ENCODE data around the gene SAMHD1. TPM values are rescaled to one million over a fixed set of nuclear protein-coding genes. Genes with fewer than 3 reads are reported as not detected.

SAMHD1 gene
- total and polyA plus RNA-seq, 2 of the 13 experiments (the other 11 are each of a cell fraction or from before 2014, with no cell fraction given): 16.9 to 43.5 TPM

DNA sequence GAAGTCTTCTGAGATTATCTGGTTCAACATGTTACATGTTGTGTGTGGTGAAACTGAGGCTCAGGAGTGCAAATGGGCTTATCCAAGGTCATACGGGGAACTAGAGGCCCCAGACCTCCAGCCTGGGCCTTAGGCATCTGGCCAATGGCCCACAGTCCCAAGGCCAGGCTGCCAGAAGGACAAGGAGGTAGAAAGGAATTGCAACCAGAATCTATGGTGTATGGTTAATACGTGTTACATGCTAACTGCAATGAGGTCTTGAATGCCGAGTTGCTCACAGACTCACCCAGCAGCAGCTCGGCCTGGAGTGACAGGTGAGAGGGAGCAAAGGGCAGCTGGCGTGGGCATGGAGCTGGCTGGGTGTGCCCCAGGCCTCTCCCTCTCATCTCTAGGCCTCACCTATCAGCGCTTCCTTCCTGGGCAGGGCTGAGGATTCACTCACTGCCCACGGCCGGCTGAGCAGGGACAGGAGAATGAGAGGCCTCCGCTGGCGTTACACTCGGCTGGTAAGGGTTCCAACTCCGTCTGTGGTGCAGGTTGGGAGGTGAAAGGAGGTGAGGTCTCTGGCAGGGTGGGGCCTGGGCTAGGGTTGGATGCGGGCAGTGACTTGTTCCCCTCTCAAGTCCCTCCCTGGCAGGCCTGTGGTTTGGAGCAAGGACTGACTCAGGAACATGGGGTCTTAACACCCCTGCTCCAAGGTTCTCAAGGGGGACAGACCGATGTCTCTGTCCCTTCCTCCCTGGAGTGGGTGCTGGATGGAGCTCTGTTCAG is 75.6 kb downstream of the SAMHD1 start, which contains the start of gene TLDC2 (continued):
- TF ChIP-seq, protein P1, sequence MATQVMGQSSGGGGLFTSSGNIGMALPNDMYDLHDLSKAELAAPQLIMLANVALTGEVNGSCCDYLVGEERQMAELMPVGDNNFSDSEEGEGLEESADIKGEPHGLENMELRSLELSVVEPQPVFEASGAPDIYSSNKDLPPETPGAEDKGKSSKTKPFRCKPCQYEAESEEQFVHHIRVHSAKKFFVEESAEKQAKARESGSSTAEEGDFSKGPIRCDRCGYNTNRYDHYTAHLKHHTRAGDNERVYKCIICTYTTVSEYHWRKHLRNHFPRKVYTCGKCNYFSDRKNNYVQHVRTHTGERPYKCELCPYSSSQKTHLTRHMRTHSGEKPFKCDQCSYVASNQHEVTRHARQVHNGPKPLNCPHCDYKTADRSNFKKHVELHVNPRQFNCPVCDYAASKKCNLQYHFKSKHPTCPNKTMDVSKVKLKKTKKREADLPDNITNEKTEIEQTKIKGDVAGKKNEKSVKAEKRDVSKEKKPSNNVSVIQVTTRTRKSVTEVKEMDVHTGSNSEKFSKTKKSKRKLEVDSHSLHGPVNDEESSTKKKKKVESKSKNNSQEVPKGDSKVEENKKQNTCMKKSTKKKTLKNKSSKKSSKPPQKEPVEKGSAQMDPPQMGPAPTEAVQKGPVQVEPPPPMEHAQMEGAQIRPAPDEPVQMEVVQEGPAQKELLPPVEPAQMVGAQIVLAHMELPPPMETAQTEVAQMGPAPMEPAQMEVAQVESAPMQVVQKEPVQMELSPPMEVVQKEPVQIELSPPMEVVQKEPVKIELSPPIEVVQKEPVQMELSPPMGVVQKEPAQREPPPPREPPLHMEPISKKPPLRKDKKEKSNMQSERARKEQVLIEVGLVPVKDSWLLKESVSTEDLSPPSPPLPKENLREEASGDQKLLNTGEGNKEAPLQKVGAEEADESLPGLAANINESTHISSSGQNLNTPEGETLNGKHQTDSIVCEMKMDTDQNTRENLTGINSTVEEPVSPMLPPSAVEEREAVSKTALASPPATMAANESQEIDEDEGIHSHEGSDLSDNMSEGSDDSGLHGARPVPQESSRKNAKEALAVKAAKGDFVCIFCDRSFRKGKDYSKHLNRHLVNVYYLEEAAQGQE (IDR thresholded peaks at IDR 0.05; ENCODE audit: borderline replicate concordance in 1 of 2, low read depth in 1 of 2, low read length in 2 of 2): no peak
- TF ChIP-seq ZNF143 (CRISPR knock-in tag; IDR thresholded peaks at IDR 0.05) (no peak), SAFB2 (CRISPR knock-in tag; IDR thresholded peaks at IDR 0.05; ENCODE audit: borderline replicate concordance, low read depth) (peak; percentile 87), ZNF761 (CRISPR knock-in tag; conservative IDR thresholded peaks at IDR 0.05) (peak; percentile 69), HOXD1 (CRISPR knock-in tag; IDR thresholded peaks at IDR 0.05) (0 out of 2 replicates have a peak, but pooled peaks have one; percentile 39), POLR2AphosphoS5 (IDR thresholded peaks at IDR 0.05; ENCODE audit: low read depth, low read length) (peak; percentile 44; the same call in 1 of the 2 replicates), ZNF629 (CRISPR knock-in tag; conservative IDR thresholded peaks at IDR 0.05) (no peak; the same call in 1 of the 2 replicates), ZNF766 (CRISPR knock-in tag; IDR thresholded peaks at IDR 0.05; ENCODE audit: borderline replicate concordance) (no peak; the same call in 1 of the 2 replicates), ZBTB7B (CRISPR knock-in tag; IDR thresholded peaks at IDR 0.05) (peak; percentile 19; the same call in 1 of the 2 replicates), SOX6 (IDR thresholded peaks at IDR 0.05) (no peak), SOX6 (CRISPR knock-in tag; IDR thresholded peaks at IDR 0.05) (0 out of 2 replicates have a peak, but pooled peaks have one; percentile 56), KDM2A (CRISPR knock-in tag; IDR thresholded peaks at IDR 0.05; ENCODE audit: borderline replicate concordance, low read depth) (peak; percentile 38; the same call in 1 of the 2 replicates), ELF3 (CRISPR knock-in tag; IDR thresholded peaks at IDR 0.05) (peak; percentile 16; the same call in 1 of the 2 replicates), FIP1L1 (IDR thresholded peaks at IDR 0.05; ENCODE audit: borderline replicate concordance, insufficient read depth, low read depth, low read length) (no peak), RNF2 (conservative IDR thresholded peaks at IDR 0.05; ENCODE audit: low read depth) (peak; percentile 26; the same call in 1 of the 2 replicates)
- TF ChIP-seq, protein P2, sequence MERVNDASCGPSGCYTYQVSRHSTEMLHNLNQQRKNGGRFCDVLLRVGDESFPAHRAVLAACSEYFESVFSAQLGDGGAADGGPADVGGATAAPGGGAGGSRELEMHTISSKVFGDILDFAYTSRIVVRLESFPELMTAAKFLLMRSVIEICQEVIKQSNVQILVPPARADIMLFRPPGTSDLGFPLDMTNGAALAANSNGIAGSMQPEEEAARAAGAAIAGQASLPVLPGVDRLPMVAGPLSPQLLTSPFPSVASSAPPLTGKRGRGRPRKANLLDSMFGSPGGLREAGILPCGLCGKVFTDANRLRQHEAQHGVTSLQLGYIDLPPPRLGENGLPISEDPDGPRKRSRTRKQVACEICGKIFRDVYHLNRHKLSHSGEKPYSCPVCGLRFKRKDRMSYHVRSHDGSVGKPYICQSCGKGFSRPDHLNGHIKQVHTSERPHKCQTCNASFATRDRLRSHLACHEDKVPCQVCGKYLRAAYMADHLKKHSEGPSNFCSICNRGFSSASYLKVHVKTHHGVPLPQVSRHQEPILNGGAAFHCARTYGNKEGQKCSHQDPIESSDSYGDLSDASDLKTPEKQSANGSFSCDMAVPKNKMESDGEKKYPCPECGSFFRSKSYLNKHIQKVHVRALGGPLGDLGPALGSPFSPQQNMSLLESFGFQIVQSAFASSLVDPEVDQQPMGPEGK (CRISPR knock-in tag; IDR thresholded peaks at IDR 0.05): peak; percentile 70
- TF ChIP-seq, protein P3, sequence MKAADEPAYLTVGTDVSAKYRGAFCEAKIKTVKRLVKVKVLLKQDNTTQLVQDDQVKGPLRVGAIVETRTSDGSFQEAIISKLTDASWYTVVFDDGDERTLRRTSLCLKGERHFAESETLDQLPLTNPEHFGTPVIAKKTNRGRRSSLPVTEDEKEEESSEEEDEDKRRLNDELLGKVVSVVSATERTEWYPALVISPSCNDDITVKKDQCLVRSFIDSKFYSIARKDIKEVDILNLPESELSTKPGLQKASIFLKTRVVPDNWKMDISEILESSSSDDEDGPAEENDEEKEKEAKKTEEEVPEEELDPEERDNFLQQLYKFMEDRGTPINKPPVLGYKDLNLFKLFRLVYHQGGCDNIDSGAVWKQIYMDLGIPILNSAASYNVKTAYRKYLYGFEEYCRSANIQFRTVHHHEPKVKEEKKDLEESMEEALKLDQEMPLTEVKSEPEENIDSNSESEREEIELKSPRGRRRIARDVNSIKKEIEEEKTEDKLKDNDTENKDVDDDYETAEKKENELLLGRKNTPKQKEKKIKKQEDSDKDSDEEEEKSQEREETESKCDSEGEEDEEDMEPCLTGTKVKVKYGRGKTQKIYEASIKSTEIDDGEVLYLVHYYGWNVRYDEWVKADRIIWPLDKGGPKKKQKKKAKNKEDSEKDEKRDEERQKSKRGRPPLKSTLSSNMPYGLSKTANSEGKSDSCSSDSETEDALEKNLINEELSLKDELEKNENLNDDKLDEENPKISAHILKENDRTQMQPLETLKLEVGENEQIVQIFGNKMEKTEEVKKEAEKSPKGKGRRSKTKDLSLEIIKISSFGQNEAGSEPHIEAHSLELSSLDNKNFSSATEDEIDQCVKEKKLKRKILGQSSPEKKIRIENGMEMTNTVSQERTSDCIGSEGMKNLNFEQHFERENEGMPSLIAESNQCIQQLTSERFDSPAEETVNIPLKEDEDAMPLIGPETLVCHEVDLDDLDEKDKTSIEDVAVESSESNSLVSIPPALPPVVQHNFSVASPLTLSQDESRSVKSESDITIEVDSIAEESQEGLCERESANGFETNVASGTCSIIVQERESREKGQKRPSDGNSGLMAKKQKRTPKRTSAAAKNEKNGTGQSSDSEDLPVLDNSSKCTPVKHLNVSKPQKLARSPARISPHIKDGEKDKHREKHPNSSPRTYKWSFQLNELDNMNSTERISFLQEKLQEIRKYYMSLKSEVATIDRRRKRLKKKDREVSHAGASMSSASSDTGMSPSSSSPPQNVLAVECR (CRISPR knock-in tag; IDR thresholded peaks at IDR 0.05; ENCODE audit: borderline replicate concordance): peak; percentile 57; the same call in 1 of the 2 replicates
- TF ChIP-seq, protein P4, sequence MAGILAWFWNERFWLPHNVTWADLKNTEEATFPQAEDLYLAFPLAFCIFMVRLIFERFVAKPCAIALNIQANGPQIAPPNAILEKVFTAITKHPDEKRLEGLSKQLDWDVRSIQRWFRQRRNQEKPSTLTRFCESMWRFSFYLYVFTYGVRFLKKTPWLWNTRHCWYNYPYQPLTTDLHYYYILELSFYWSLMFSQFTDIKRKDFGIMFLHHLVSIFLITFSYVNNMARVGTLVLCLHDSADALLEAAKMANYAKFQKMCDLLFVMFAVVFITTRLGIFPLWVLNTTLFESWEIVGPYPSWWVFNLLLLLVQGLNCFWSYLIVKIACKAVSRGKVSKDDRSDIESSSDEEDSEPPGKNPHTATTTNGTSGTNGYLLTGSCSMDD (CRISPR knock-in tag; IDR thresholded peaks at IDR 0.05): no peak
